D341Med (cell line): ENCODE measurements around the gene SH3RF1.

Experiments
- DNase-seq: peaks from one replicate; pipeline ENCODE4 v3.0.0; 2012; ENCODE audit warnings: low spot score

The SH3RF1 gene

DNA sequence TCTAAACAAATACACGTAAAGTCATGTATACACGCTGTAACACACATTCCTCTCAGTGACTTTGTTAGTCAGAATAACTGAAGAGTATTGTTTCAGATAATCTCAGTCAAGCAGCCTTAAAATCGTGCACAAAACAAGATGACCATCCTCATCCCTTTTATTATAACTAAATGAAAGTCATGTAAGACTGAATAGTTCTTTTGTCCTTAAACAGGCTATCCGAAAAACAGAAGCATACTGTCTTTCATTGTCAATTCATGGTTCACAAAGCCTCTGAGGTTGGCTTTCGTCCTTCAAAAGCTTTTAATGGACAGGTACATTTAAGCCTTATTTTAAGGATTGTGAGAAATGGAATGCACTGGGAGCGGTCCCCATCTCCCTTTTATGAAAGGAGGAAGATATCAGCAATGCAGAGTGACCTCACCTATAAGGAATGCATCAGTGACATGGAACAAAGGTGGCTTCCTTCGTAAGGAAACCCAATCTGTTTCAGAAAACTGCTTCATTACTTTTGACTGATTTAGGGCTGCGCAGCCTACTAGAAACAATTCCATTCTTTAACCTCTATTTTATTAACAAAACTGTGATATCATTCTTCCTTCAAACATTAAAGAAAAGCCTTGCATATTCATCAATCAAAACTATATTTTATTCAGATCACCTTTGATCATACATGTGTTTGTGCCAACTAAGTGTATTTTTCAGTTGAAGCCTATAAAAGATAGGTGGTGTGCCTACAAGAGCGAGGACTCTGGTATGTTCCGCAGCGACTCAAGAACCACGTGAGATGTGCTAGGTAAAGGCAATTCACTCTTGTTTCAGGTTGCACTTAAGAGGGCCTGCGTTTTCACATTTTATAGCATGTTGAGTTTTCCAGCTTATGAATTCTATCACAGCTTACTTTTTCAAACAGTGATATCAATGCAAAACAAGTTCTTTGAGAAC lies 19.2 kb downstream of the SH3RF1 start:
- DNase-seq: no peak

DNA sequence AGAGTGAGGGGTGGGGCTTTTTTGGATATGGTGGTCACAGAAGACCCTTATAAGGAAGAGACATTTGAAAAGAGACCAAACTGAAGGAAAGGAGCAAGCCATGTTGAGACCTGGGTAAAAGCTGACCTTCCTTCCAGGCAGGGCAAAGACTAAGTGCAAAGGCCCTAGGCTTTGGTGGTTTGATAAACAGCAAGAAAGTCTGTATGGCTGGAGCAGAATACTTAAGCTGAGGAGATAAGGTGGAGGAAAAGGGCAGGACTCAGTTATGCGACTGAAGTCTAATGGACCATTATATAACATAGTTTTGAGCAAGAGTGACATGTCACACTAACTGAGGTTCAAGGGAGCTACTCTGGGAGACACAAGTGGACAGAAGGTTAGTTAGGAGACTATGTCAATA lies 20.0 kb downstream of the SH3RF1 start:
- no peak for DNase-seq

DNA sequence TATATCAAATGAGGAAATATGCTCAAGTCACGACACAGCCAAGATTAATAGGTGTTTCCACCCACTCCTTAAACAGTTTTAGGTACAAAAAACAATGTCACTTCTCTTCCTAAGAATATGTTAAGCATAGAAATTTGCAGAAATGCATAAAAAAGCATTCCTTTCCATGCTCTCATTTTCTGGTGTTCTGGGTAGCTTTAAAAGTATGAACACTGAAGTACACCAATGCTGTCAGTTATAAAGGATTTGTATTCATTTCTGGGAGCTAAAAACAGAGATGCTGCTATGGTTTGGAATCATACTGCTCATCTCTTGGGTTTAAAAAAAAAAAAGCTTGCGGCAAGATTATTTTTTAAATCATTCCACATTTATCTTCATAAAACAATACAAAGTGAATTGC lies 20.8 kb downstream of the SH3RF1 start:
- no peak for DNase-seq

DNA sequence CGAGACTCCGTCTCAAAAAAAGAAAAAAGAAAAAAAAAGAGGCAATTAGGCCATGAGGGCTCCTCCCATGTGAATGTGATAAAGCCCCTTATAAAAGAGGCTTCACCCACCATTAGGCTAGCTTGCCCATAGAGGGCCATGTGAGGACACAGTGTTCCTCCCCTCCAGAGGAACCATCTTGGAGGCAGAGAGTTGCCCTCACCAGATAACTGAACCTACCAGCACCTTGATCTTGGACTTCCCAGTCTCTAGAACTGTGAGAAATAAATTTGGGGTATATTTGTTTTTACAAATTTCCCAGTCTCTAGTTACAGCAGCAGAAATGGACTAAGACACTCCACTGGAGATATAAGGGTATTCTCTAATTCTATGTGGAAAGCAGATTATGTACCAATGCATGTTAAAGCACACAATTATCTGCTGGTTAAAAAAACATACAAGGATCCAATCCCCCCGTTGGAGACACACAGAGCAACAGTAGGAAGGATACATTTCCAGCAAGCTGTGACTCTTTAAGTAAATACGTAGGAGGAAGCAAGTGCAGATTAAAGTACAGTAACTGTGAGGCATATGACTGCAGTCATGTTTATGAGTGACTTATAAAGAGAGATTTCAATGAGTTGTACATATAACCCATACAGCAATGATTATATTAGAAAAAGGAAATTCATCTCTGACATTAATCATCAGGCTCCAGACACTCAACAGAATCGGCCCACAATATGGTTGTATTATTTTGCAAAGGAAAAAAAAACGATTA lies 21.4 kb downstream of the SH3RF1 start:
- no peak for DNase-seq

DNA sequence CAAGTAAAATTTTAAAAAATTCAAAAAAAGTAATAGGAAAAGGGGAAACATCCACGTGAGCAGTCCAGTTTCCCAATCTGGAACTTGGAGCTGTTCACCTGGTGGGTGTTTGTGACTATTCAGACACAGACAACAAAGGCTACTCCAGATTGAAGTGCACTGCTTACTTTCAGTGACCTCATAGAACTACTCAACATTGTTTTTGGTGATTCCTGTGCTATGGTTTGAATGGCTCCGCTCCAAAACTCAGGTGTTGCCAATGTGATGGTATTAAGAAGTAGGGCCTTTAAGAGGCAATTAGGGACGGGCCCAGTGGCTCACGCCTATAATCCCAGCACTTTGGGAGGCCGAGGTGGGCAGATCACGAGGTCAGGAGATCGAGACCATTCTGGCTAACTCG lies 22.1 kb downstream of the SH3RF1 start:
- DNase-seq: no peak

DNA sequence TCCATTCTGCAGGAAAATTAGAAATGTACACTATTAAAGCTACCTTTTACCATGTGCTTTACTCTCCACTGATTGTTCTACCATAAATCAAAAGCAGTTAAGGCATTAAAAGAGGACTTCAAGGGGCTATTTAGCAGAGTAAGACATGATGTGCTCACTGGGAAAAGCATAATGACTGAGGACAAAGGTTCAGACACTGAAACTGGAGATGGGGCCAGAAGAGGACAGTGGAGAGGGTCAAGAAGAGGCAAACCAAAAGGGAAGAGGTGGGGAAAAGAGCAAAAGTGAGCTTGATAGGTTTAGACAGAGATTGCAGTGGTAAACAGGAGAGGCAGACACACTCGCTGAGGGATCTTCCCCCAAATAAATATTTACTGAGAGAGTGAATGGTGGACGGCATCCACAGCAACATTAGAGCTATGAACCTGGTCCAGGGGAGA lies 23.8 kb downstream of the SH3RF1 start:
- no peak for DNase-seq

DNA sequence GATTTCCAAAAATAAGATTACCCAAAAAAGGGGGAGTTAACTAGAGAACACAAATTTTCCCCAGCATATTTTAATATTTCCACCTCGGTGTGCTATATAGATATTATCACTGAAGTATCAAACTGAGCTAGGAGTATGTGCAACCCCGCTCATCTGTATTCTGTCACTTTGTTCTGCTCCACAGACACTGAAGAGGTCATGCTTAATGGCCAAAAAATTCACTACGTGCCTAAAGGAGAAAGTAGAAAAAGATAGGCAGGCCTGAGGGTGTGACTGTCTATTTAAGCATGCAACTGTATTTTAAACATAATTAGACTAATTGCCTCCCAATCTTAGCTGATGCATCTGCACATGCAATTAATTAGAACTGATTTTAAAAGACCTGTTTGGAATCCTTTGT lies 24.5 kb downstream of the SH3RF1 start:
- no peak for DNase-seq

DNA sequence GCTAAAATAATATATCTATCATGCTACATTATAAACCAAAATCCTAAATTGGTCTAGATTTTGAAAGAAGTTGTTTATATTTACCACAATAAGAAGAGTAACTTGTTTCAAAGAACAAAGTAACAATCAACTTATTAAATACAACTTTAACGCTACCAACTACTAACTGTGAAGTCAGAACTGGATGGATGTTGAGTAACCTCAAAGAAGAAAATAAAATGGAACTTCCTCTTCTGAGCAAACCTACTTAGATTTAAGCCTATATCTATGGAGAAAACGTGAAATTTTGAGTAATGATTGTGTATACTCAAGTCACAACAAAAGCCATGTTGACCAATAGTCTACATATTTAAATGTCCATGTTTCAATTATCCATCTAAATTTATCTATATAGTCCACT lies 25.7 kb downstream of the SH3RF1 start:
- DNase-seq: no peak

DNA sequence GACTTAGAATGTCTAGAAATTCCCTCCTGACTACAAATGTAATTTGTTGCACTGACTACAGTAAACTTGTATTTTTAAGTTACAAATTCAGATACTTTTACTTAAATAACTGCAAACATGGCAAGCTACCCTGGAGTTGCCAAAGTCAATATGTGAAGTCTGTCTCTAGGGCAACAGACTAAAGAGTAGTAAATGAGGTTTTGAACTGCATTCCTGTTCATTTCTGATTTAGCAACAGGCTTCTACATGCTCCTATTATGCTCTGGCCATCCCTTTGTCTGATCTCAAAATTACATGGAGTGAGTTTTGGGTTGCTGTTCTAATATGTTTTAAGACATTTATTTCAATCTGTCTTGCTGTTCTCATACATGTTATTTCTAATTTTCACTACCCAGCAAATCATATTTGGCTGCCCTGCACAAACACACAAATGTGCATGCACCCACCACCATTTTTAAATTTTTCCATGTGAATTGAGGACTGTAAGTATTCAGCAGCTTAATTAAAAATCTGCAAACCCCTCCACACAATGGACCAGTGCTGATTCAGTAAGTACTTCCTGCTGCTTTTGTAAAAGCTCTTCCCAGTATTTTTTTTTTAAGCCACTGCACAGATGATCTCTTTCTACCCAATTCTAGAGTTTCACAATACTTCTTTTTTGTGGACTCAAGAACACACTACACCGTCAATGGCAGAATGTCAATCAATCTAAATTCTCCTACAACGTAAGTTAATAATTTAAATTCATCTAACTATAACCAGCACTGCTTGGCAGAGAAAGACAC lies 26.7 kb downstream of the SH3RF1 start:
- no peak for DNase-seq

DNA sequence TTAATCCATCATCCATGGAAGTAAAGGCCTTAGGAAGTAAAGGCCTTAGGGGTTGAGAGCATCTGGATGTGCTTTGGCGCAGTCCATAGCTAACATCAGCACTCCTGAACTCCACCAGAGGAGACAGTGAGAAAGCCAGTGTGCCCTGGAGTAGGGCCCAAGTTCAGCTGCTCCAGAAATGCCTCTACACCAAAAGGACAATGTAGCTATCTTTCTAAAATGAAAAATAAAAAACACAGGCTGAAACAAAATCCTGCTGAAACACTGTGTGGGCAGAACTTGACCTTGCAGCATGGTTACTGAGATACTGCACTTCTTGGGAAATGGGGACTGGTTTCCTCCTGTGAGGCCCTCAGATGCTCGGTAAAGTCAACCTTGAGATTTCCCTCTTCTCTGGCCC lies 29.3 kb downstream of the SH3RF1 start:
- DNase-seq: no peak

DNA sequence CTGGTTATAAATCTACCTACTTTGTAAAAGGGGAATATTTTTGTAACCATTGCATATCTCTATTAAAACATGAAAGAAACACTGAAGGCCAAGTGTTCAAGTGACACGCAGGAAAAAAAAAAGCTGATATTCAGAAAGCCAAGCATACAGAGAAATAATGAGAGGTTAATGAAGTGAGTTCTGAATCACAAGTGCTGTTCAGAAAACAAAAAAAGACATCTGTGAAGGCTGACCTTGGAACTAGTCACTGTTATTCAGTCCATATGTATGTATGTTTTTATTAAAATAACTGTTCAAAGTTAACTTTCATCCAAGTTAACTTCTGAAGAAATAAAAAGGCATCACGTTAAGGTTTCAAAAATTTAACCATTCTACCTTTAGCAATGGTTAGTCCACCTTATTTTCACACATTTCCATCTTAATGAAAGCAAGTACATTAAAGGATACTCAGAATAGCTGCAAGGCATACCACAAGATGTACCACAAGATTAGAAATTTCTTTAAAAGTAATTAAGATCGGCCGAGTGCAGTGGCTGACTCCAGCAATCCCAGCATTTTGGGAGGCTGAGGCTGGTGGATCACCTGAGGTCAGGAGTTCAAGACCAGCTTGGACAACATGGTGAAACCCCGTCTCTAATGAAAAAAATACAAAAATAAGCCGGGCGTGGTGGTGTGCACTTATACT lies 31.4 kb downstream of the SH3RF1 start:
- DNase-seq: no peak

DNA sequence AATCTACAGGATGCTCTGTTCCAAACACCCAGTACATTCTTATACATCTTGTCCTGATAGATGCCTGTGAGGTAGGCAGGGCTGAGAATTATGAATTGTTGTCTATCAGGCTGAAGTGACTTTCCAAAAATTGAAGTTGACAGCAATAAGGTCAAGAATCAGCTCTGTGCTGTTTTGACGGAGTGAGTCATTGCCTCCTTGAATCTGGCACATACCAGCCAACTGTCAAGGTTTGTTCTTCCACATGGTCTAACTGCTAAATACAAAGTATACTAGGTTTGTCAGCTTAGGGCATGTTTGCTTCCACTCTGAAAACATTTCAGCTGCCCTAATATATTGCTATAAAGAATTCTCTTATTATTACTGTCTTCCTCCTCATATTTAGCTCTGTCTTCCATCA lies 32.3 kb downstream of the SH3RF1 start:
- no peak for DNase-seq

DNA sequence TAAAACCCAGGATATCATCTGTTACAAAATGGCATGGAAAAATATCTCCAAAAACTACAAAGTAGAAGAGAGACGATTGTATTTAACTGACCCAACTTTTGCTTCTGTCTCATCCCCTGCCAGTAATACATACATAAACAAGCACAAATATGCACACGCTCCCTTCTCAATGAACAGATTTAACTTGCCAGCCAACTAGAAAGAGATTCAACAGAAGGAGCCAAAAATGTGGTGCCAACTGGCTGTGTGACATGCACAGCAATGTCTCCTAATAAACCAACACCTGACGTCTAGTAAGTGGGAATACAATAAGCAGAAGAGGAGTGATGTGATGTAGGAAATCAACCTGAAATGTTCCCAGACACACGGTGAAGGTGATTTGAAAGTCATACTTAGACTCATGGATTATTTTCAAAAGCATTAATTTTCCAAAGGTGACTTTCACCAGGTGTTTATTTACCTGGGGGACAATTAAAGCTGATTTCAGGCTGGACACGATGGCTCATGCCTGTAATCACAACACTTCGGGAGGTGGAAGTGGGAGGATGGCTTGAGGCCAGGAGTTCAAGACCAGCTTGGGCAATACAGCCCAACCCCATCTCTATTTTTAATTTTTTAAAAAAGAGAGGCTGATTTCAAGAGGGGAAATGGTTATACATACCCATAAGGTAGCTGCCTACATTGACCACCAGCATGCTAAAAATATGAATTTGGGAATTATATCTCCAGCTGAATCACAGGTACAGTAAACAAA lies 33.7 kb downstream of the SH3RF1 start:
- no peak for DNase-seq

DNA sequence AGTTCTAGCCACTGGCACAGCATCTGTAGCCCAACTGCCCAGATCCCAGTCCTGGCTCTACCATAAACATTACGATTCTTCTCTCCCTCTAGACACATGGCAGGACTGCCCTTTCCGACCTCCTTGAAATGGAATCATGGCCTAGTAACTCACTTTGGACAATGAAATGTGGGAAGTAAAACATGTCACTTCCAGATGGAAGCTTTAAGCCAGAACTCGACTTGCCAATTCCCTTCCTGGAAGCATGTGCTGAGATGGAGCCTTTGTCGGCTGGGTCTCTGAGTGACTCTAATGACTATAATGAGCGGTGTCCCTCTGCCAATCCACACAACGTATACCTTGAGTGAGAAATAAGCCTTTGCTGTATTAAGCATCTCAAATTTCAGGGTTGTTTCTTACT lies 34.7 kb downstream of the SH3RF1 start:
- DNase-seq: no peak

DNA sequence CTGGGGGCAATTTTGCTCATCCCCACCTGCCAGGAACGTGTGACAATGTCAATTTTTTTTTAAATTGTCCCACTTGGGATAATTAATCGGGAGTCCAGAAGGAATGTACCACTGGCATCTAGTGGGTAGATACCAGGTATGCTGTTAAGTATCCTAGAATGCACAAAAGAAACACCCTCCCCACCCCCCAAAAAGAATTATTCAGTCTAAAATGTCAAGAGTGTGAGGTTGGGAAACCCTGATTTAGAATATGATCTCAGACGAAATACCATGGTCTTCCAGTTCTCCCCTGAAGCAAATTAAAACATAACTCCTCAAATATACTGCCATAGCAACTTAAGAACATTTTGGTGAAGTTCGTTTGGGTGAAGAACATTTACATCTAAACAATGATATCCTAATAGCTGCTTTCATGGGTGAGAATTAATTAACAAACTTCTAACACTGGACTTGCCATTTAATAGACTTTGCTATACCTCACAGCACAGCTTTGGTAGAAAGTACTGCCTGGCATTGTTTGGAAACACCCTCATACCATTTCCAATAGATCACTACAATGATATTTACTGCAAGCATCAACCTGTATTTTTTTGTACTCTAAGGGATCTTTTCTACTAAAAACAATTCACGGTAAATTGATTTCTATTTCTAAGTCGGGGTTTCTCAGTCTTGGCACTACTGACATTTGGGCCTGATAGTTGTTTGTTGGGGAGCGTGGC lies 36.5 kb downstream of the SH3RF1 start:
- no peak for DNase-seq

DNA sequence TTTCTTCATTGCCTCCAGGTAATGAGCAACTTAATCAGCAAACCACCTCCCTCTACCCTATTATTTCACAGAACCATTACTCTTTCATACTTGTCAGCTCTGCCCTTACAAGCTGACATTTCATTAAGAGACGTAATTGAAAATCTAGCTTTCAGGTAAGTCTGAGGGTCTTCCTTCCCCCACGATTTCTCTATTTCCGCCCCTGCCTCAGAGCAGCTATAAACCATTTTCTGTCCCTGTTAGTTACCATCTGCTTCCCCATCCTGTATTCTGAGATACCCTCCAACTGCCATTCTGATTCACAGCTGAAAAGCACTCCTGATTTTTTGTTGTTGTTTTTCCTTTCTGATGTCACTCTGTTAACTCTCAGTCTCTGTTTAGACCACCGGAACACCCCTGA lies 37.1 kb downstream of the SH3RF1 start:
- no peak for DNase-seq

DNA sequence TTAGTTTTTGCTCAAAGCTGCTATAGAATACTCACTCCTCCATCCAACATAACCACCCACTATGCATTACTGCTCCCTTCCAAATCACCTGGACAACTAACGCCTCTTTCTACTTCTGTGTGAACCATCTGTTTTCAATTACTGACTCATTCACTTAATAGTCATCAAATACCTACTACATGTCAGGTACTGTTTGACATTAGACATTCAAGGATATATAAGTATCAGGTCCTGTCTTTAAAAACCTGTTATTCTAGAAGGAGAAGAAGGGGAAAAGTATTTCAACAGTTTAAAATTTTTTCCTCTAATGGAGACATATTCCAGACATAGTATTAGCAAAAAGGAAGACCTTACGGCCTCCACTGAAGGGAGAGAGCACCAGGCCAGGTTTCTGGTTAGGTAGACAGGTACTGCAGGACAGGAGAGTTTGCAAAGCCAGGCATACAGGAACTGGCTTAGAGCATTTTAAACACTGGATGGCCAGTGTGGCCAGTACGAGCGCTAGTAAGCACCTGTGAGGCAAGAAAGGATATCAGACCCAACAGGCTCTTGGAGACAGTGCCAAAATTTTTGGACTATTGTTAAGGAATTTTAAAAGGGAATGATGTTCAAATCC lies 39.0 kb downstream of the SH3RF1 start:
- DNase-seq: no peak

DNA sequence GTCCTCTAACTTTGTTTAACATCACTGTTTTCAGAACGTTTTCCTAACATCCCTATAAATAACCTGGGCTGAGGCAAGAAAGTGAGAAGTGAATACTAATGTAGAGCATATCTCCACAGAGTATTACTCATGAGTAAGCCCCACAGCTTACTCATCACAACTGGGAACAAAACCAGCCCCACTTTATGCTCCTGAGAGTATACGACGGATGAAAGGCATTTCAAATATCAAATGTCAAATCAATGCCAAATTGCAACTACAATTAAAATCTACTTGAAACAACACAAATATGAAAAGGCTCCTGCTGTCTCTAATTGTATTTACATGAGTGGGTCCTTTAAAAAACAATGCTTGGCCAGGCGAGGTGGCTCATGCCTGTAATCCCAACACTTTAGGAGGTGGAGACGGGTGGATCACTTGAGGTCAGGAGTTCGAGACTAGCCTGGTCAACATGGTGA lies 41.2 kb downstream of the SH3RF1 start:
- no peak for DNase-seq

DNA sequence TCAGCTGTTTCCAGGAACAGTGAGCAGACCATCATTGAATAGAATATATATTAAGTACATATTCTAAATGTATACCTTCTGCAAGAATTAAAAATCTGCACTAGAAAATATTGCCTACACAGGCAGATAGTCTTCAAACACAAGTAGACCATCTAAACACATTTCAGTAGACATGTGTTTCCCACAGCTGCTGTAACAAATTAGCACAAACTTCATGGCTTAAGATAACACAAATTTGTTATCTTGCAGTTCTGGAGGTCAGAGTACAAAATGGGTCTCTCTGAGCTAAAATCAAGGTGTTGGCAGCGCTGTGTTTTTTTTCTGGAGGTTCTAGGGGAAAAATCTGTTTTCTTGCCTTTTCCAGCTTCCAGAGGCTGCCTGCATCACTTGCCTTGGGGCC lies 42.7 kb downstream of the SH3RF1 start:
- no peak for DNase-seq

DNA sequence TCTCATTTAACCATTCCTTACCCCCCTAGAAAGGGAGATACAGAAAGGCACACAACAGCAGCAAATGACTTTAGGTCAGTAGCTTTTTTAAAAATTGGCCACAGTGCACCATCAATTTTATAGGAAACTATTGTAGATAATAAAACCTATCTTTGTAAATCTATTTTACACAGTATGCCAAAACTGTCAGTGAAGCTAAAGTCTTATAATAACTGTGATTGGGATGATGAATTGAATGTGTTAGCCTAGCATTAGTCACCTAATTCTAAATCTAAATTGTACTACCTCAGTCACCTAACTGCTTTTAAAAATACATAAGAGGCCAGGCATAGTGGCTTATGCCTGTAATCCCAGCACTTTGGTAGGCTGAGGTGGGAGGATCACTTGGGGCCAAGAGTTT lies 44.2 kb downstream of the SH3RF1 start:
- DNase-seq: no peak
